PFSK-1 (cell line): ENCODE measurements around the gene CTNND2.

Experiments used
- FOXP2 ChIP-seq: optimal IDR thresholded peaks from 2 replicates; pipeline ENCODE3; 2011; ENCODE audit warnings: borderline replicate concordance, control low read depth, inconsistent platforms; ENCODE audit not compliant: insufficient read depth; ENCODE audit errors: extremely low read length, extremely low read depth
- POLR2AphosphoS5 ChIP-seq: IDR thresholded peaks from 2 replicates; pipeline ENCODE4 v1.6.1; 2012; ENCODE audit warnings: low read depth, mild to moderate bottlenecking, control low read depth, low read length, moderate library complexity
- REST ChIP-seq, 2 experiments: IDR thresholded peaks; 2 replicates each; pipeline versions ENCODE4 v1.6.1 to v1.8.0; 2011 to 2012; ENCODE audit warnings: low read depth in 2 of 2, low read length in 2 of 2, control low read depth in 1 of 2, inconsistent platforms in 1 of 2, mild to moderate bottlenecking in 1 of 2, moderate library complexity in 1 of 2; ENCODE audit not compliant: insufficient read depth in 1 of 2
- SIN3A ChIP-seq: IDR thresholded peaks from 2 replicates; pipeline ENCODE4 v1.6.1; 2012; ENCODE audit warnings: mild to moderate bottlenecking, low read length, moderate library complexity, borderline replicate concordance; ENCODE audit not compliant: insufficient read depth
- TAF1 ChIP-seq: IDR thresholded peaks from 2 replicates; pipeline ENCODE4 v1.6.1; 2012; ENCODE audit warnings: low read length, control low read depth, borderline replicate concordance; ENCODE audit not compliant: insufficient read depth

GRCh38 chr5:11482011-11482410 lies 422.2 kb downstream of the CTNND2 start:
- TF ChIP-seq TAF1 (no peak), POLR2AphosphoS5 (no peak), SIN3A (no peak), REST (IDR thresholded peaks at IDR 0.05; ENCODE audit: insufficient read depth in 1 of 2, low read depth in 2 of 2, low read length in 2 of 2) (no peak), FOXP2 (no peak)
